Erythroblast (primary cell): ENCODE results near the gene CDH22.

Experiments used
- DNase-seq, 2 experiments: peaks; one replicate each; lab custom pipeline; 2025; lab: John Stamatoyannopoulos, UW
- GATA1 ChIP-seq: IDR thresholded peaks from 2 replicates; pipeline ENCODE4 v1.6.1; 2011; ENCODE audit warnings: low read depth, mild to moderate bottlenecking, control low read depth, low read length, moderate library complexity
- POLR2A ChIP-seq: IDR thresholded peaks from 2 replicates; pipeline ENCODE4 v1.6.1; 2011; ENCODE audit warnings: mild to moderate bottlenecking, low read length

The CDH22 gene

GRCh38 chr20:46334303-46334904 lies 26.1 kb upstream of the CDH22 start:
- peak in 1 of 2 experiments; percentile 8 for DNase-seq
- TF ChIP-seq POLR2A = no peak
- TF ChIP-seq GATA1 = no peak

GRCh38 chr20:46333161-46333991 lies 25.1 kb upstream of the CDH22 start:
- no peak for TF ChIP-seq POLR2A
- no peak for TF ChIP-seq GATA1
- DNase-seq = no peak

GRCh38 chr20:46332373-46333160 lies 24.3 kb upstream of the CDH22 start:
- no peak for DNase-seq
- no peak for TF ChIP-seq GATA1
- no peak for TF ChIP-seq POLR2A

GRCh38 chr20:46331611-46332361 lies 23.5 kb upstream of the CDH22 start:
- DNase-seq = no peak

GRCh38 chr20:46330831-46331371 lies 22.6 kb upstream of the CDH22 start:
- no peak for TF ChIP-seq GATA1
- no peak for TF ChIP-seq POLR2A
- DNase-seq = no peak

More at GRCh38 chr20:46331611-46332361, 23.5 kb upstream of the CDH22 start:
- no peak for TF ChIP-seq GATA1
- TF ChIP-seq POLR2A = no peak

GRCh38 chr20:46330072-46330763 lies 21.9 kb upstream of the CDH22 start:
- no peak for TF ChIP-seq GATA1

GRCh38 chr20:46328200-46328882 lies 20.0 kb upstream of the CDH22 start:
- TF ChIP-seq POLR2A = no peak
- TF ChIP-seq GATA1 = no peak
- no peak for DNase-seq

More at GRCh38 chr20:46330072-46330763, 21.9 kb upstream of the CDH22 start:
- DNase-seq = no peak

- no peak for DNase-seq
- TF ChIP-seq POLR2A (no peak), GATA1 (no peak)
These were observed 19.3 kb upstream of the CDH22 start for GRCh38 chr20:46327557-46327956.

GRCh38 chr20:46325789-46326188 lies 17.5 kb upstream of the CDH22 start:
- DNase-seq = no peak
- no peak for TF ChIP-seq POLR2A
- no peak for TF ChIP-seq GATA1

GRCh38 chr20:46324960-46325703 lies 16.8 kb upstream of the CDH22 start:
- TF ChIP-seq POLR2A = no peak
- no peak for TF ChIP-seq GATA1
- peak; percentile 18 to 29 for DNase-seq

- DNase-seq = no peak
- TF ChIP-seq GATA1 (no peak), POLR2A (no peak)
These were observed 16.1 kb upstream of the CDH22 start for GRCh38 chr20:46324379-46324778.
